ENCODE measurements around the gene GPR55.

The GPR55 gene
- long read RNA-seq, partial matches to known transcripts, result 0 of 3 reads
- long read RNA-seq, other reads (novel, unspliced or antisense), result 2 of 3 reads

DNA sequence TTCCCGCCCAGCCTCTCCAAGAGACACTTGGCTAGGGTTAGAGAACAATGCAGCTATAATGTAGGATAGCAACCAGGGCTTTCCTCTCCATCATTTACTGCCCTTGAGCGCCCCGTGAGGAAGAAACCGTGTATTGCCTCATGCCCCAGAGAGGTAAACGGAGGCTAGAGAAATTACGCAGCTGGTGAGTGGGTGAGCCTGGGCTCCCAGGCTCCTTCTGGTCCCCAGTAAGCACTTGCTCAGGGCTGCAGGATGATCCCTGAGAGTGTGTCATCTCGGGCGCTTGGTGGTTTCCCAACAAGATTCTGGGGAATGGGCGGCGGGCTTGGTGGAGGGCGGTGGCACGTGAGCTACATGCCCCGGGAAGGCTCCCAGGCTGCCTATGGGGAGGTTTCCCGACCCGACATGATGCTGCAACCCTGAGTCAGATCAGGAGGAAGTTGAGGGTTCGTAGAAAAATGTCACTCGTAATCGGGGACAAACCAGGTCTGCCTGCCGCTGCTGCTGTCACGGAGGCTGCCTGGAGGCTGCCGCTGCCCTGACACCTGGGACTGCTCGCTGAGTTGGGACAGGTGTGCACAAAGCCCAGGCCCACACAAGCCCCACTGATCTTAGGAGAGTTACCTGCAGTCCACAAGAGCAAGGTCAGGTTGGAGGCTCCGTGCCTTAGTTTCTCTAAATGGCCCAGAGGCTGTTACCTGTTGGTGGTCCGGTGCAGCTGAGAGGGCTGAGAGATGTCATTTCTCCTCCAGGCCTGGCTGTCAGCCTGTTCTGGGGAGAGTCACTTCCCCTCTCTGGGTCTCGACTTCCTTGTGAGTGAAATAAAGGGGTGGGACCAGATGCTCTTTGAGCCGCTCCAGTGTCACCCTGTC, at the start of gene GPR55:
GPR55 (minus strand) TSS at position 773 of the 872 bp plus-strand sequence. CDS start 14,280 bp downstream, outside the sequence.
- peak; percentile 40 to 77 for DNase-seq (ENCODE audit: low read depth in 1 of 2, low spot score in 1 of 2)
- peak; percentile 93 for TF ChIP-seq SPI1 (IDR thresholded peaks at IDR 0.05; ENCODE audit: borderline replicate concordance, low read depth)
- TF ChIP-seq, protein P1, sequence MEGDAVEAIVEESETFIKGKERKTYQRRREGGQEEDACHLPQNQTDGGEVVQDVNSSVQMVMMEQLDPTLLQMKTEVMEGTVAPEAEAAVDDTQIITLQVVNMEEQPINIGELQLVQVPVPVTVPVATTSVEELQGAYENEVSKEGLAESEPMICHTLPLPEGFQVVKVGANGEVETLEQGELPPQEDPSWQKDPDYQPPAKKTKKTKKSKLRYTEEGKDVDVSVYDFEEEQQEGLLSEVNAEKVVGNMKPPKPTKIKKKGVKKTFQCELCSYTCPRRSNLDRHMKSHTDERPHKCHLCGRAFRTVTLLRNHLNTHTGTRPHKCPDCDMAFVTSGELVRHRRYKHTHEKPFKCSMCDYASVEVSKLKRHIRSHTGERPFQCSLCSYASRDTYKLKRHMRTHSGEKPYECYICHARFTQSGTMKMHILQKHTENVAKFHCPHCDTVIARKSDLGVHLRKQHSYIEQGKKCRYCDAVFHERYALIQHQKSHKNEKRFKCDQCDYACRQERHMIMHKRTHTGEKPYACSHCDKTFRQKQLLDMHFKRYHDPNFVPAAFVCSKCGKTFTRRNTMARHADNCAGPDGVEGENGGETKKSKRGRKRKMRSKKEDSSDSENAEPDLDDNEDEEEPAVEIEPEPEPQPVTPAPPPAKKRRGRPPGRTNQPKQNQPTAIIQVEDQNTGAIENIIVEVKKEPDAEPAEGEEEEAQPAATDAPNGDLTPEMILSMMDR (IDR thresholded peaks at IDR 0.05; ENCODE audit: insufficient read depth, low read length), result peak; percentile 67
- TF ChIP-seq GABPA (IDR thresholded peaks at IDR 0.05; ENCODE audit: low read depth), result no peak
- H3K27me3 ChIP-seq (ENCODE audit: insufficient read depth, poor library complexity, severe bottlenecking), result no peaks in the 10 kb centered on the region
- H3K4me3 ChIP-seq (replicated peaks; ENCODE audit: insufficient read depth, low read length), result peak within 1 kb of the TSS; percentile 36
- H3K27ac ChIP-seq (replicated peaks), result no peak within 1 kb of the TSS; the same call in 1 of the 2 replicates

- TF ChIP-seq SPI1 (IDR thresholded peaks at IDR 0.05; ENCODE audit: borderline replicate concordance, low read depth), result peak; percentile 4; the same call in 1 of the 2 replicates
- TF ChIP-seq, protein P1 (IDR thresholded peaks at IDR 0.05; ENCODE audit: insufficient read depth, low read length), result no peak
- DNase-seq (ENCODE audit: low read depth in 1 of 2, low spot score in 1 of 2), result no peak
- Histone ChIP-seq H3K4me3 (replicated peaks; ENCODE audit: insufficient read depth, low read length) (no peak overlapping the region), H3K27me3 (ENCODE audit: insufficient read depth, poor library complexity, severe bottlenecking) (no peaks in the 10 kb centered on the region), H3K27ac (replicated peaks) (no peak overlapping the region)
Measured at GRCh38 chr2:230974096-230974913, 49.3 kb upstream of the GPR55 start.

DNA sequence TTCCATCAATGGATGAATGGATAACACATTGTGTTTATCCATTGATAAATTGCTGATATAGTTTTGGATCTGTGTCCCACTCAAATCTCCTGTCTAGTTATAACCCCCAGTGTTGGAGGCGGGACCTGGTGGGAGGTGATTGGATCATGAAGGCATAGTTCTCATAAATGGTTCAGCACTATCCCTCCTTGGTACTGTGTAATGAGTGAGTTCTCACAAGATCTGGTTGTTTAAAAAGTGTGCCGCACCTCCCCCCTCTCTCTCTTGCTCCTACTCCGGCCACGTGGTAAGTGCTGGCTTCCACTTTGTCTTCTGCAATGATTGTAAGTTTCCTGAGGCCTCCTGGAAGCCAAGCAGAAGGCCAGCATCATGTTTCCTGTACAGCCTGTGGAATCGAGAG, 47.0 kb upstream of the GPR55 start:
- no peak overlapping the region for H3K4me3 ChIP-seq (replicated peaks; ENCODE audit: insufficient read depth, low read length)
- H3K27me3 ChIP-seq (ENCODE audit: insufficient read depth, poor library complexity, severe bottlenecking), result no peaks in the 10 kb centered on the region
- H3K27ac ChIP-seq (replicated peaks), result no peak overlapping the region
- no peak for DNase-seq (ENCODE audit: low read depth in 1 of 2, low spot score in 1 of 2)
- no peak for TF ChIP-seq GABPA (IDR thresholded peaks at IDR 0.05; ENCODE audit: low read depth)

DNA sequence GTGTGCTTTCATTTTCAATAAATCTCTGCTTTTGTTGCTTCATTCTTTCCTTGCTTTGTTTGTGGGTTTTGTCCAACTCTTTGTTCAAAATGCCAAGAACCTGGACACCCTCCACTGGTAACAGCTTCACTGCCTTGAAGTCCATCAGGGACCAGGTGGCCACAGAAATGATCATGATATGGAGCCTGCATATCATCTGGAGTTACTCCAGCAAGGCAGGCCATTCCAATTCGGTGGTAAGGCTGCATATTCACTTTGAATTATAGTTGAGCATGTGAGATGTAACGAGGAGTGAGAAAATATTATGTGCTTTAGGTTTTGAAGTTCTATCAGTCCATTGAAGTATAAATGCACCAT, 44.6 kb upstream of the GPR55 start:
- DNase-seq (ENCODE audit: low read depth in 1 of 2, low spot score in 1 of 2), result no peak
- no peak overlapping the region for H3K4me3 ChIP-seq (replicated peaks; ENCODE audit: insufficient read depth, low read length)
- no peaks in the 10 kb centered on the region for H3K27me3 ChIP-seq (ENCODE audit: insufficient read depth, poor library complexity, severe bottlenecking)
- no peak overlapping the region for H3K27ac ChIP-seq (replicated peaks)
- TF ChIP-seq POLR2AphosphoS5 (IDR thresholded peaks at IDR 0.05; ENCODE audit: low read depth) (no peak), GABPA (IDR thresholded peaks at IDR 0.05; ENCODE audit: low read depth) (no peak), SPI1 (IDR thresholded peaks at IDR 0.05; ENCODE audit: borderline replicate concordance, low read depth) (no peak)
- TF ChIP-seq, protein P1 (IDR thresholded peaks at IDR 0.05; ENCODE audit: insufficient read depth, low read length), result no peak
- TF ChIP-seq, protein P2, sequence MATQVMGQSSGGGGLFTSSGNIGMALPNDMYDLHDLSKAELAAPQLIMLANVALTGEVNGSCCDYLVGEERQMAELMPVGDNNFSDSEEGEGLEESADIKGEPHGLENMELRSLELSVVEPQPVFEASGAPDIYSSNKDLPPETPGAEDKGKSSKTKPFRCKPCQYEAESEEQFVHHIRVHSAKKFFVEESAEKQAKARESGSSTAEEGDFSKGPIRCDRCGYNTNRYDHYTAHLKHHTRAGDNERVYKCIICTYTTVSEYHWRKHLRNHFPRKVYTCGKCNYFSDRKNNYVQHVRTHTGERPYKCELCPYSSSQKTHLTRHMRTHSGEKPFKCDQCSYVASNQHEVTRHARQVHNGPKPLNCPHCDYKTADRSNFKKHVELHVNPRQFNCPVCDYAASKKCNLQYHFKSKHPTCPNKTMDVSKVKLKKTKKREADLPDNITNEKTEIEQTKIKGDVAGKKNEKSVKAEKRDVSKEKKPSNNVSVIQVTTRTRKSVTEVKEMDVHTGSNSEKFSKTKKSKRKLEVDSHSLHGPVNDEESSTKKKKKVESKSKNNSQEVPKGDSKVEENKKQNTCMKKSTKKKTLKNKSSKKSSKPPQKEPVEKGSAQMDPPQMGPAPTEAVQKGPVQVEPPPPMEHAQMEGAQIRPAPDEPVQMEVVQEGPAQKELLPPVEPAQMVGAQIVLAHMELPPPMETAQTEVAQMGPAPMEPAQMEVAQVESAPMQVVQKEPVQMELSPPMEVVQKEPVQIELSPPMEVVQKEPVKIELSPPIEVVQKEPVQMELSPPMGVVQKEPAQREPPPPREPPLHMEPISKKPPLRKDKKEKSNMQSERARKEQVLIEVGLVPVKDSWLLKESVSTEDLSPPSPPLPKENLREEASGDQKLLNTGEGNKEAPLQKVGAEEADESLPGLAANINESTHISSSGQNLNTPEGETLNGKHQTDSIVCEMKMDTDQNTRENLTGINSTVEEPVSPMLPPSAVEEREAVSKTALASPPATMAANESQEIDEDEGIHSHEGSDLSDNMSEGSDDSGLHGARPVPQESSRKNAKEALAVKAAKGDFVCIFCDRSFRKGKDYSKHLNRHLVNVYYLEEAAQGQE (IDR thresholded peaks at IDR 0.05; ENCODE audit: insufficient replicate concordance, low read depth), result no peak

Measured in HL-60 (cell line).